Esophagus squamous epithelium (tissue), 4 donors: ENCODE results near the gene SPRED1.

Source experiments
- CTCF ChIP-seq, 6 experiments: fragments of 450-650 bp in 4 of 6; fragments of 200-600 bp in 2 of 6; sonication (generic) in 2 of 6; IDR thresholded peaks; one replicate each; pipeline ENCODE4 v1.5.1; 2016 to 2019; ENCODE audit warnings: antibody characterized with exemption in 6 of 6, mild to moderate bottlenecking in 4 of 6, moderate library complexity in 4 of 6
- POLR2A ChIP-seq, 4 donors: fragments of 450-650 bp; IDR thresholded peaks; one replicate each; pipeline ENCODE4 v1.6.1; 2017; ENCODE audit warnings: antibody characterized with exemption in 4 of 4, mild to moderate bottlenecking in 4 of 4, moderate library complexity in 3 of 4

GRCh38 chr15:38362355-38362754 lies 109.7 kb downstream of the SPRED1 start:
- no peak for TF ChIP-seq CTCF (IDR thresholded peaks at IDR 0.05)
- no peak for TF ChIP-seq POLR2A (IDR thresholded peaks at IDR 0.05)
